ENCODE data around the gene RBP3.

GRCh38 chr10:47370878-47371277 lies 22.7 kb downstream of the RBP3 start:
- TF ChIP-seq EZH2 (IDR thresholded peaks at IDR 0.05) (no peak), CTCF (IDR thresholded peaks at IDR 0.05) (no peak), EZH2phosphoT487 (IDR thresholded peaks at IDR 0.05) (no peak)
